H9 (cell line): ENCODE results near the gene LHFPL6. TPM values are rescaled to one million over a fixed set of nuclear protein-coding genes. Genes with fewer than 3 reads are reported as not detected.

Experiments used
- DNase-seq: peaks from one replicate; pipeline ENCODE4 v3.0.0-alpha.2; 2017
- H2AFZ ChIP-seq: one replicate; pipeline ENCODE4 v1.6.1; 2013; ENCODE audit warnings: mild to moderate bottlenecking, low read length, control low read depth, moderate library complexity
- H2AK5ac ChIP-seq: 2 replicates; pipeline ENCODE4 v1.6.1; 2013; ENCODE audit warnings: low read length, control low read depth, mixed read lengths; ENCODE audit not compliant: insufficient read length
- H2BK120ac ChIP-seq: one replicate; pipeline ENCODE4 v1.6.1; 2013; ENCODE audit warnings: low read depth, mild to moderate bottlenecking, low read length, control low read depth, inconsistent platforms; ENCODE audit not compliant: poor library complexity, severe bottlenecking
- H2BK12ac ChIP-seq: 2 replicates; pipeline ENCODE4 v1.6.1; 2013; ENCODE audit warnings: low read length, control low read depth, mixed read lengths, low read depth; ENCODE audit not compliant: insufficient read length
- H2BK15ac ChIP-seq: 2 replicates; pipeline ENCODE4 v1.6.1; 2013; ENCODE audit warnings: low read depth, low read length, control low read depth
- H2BK20ac ChIP-seq: one replicate; pipeline ENCODE4 v1.6.1; 2013; ENCODE audit warnings: low read depth, mild to moderate bottlenecking, low read length, control low read depth, inconsistent platforms; ENCODE audit not compliant: poor library complexity, severe bottlenecking
- H2BK5ac ChIP-seq: 2 replicates; pipeline ENCODE4 v1.6.1; 2013; ENCODE audit warnings: low read length, control low read depth, mixed read lengths; ENCODE audit not compliant: insufficient read length
- H3K14ac ChIP-seq: 2 replicates; pipeline ENCODE4 v1.6.1; 2013; ENCODE audit warnings: low read length, control low read depth; ENCODE audit not compliant: insufficient read depth
- H3K18ac ChIP-seq: 2 replicates; pipeline ENCODE4 v1.6.1; 2013; ENCODE audit warnings: low read depth, mild to moderate bottlenecking, mixed read lengths, low read length, control low read depth; ENCODE audit not compliant: insufficient read length
- H3K23ac ChIP-seq: 2 replicates; pipeline ENCODE4 v1.6.1; 2013; ENCODE audit warnings: low read length, control low read depth, mixed read lengths, low read depth; ENCODE audit not compliant: insufficient read length
- H3K23me2 ChIP-seq: 2 replicates; pipeline ENCODE4 v1.6.1; 2013; ENCODE audit warnings: low read depth, mild to moderate bottlenecking, mixed read lengths, low read length, control low read depth; ENCODE audit not compliant: insufficient read length, poor library complexity, severe bottlenecking
- H3K27ac ChIP-seq: 2 replicates; pipeline ENCODE4 v1.5.1; 2013; ENCODE audit warnings: low read length, control low read depth, mixed read lengths, low read depth; ENCODE audit not compliant: insufficient read length
- H3K27me3 ChIP-seq: 2 replicates; pipeline ENCODE4 v1.6.1; 2013; ENCODE audit warnings: low read length, control low read depth, inconsistent platforms; ENCODE audit not compliant: insufficient read depth
- H3K4ac ChIP-seq: 2 replicates; pipeline ENCODE4 v1.6.1; 2013; ENCODE audit warnings: low read depth, mild to moderate bottlenecking, control low read depth, inconsistent platforms, low read length, moderate library complexity
- H3K4me1 ChIP-seq: 2 replicates; pipeline ENCODE4 v1.6.1; 2013; ENCODE audit warnings: low read length, control low read depth, inconsistent platforms; ENCODE audit not compliant: insufficient read depth
- H3K4me2 ChIP-seq: 2 replicates; pipeline ENCODE4 v1.6.1; 2013; ENCODE audit warnings: low read length, control low read depth, mixed read lengths; ENCODE audit not compliant: insufficient read length, insufficient read depth
- H3K56ac ChIP-seq: 2 replicates; pipeline ENCODE4 v1.6.1; 2013; ENCODE audit warnings: low read depth, mild to moderate bottlenecking, mixed read lengths, low read length, control low read depth; ENCODE audit not compliant: insufficient read length
- H3K79me1 ChIP-seq: 2 replicates; pipeline ENCODE4 v1.6.1; 2013; ENCODE audit warnings: low read depth, mild to moderate bottlenecking, moderate library complexity, low read length, control low read depth, inconsistent platforms; ENCODE audit not compliant: insufficient read depth, poor library complexity, severe bottlenecking
- H3K79me2 ChIP-seq: 2 replicates; pipeline ENCODE4 v1.6.1; 2013; ENCODE audit warnings: low read length, control low read depth, inconsistent platforms; ENCODE audit not compliant: insufficient read depth
- H3K9ac ChIP-seq: 2 replicates; pipeline ENCODE4 v1.6.1; 2013; ENCODE audit warnings: low read length, control low read depth, mixed read lengths; ENCODE audit not compliant: insufficient read length; ENCODE audit errors: extremely low read depth
- H3K9me3 ChIP-seq: one replicate; pipeline ENCODE4 v1.6.1; 2013; ENCODE audit warnings: low read depth, low read length, inconsistent platforms; ENCODE audit not compliant: control insufficient read depth
- H3T11ph ChIP-seq: one replicate; pipeline ENCODE4 v1.6.1; 2013; ENCODE audit warnings: mild to moderate bottlenecking, low read length, control low read depth, inconsistent platforms
- H4K20me1 ChIP-seq: one replicate; pipeline ENCODE4 v1.6.1; 2013; ENCODE audit not compliant: control insufficient read depth, insufficient read length, insufficient read depth
- H4K5ac ChIP-seq: 2 replicates; pipeline ENCODE4 v1.6.1; 2013; ENCODE audit warnings: low read depth, mild to moderate bottlenecking, mixed read lengths, low read length, control low read depth; ENCODE audit not compliant: insufficient read length
- H4K8ac ChIP-seq: replicated peaks from 2 replicates; pipeline ENCODE4 v1.6.1; 2013; ENCODE audit warnings: low read length, control low read depth, mixed read lengths, low read depth; ENCODE audit not compliant: insufficient read length
- H4K91ac ChIP-seq: 2 replicates; pipeline ENCODE4 v1.6.1; 2013; ENCODE audit warnings: low read depth, mild to moderate bottlenecking, moderate library complexity, mixed read lengths, low read length, control low read depth; ENCODE audit not compliant: insufficient read length
- H3K27ac Mint-ChIP-seq, 3 experiments: 2 replicates in 2 of 3; 3 replicates in 1 of 3; pipeline ENCODE4 v1.8.0; 2020 to 2021; ENCODE audit warnings: mixed read lengths in 3 of 3, mild to moderate bottlenecking in 1 of 3, moderate library complexity in 1 of 3
- H3K27me3 Mint-ChIP-seq: 2 replicates; pipeline ENCODE4 v1.8.0; 2021; ENCODE audit warnings: low read depth, mild to moderate bottlenecking, moderate library complexity, mixed read lengths
- H3K36me3 Mint-ChIP-seq, 3 experiments: 2 replicates in 2 of 3; 3 replicates in 1 of 3; pipeline ENCODE4 v1.8.0; 2020 to 2021; ENCODE audit warnings: low read depth in 3 of 3, mixed read lengths in 3 of 3; ENCODE audit not compliant: insufficient read depth in 1 of 3
- H3K4me1 Mint-ChIP-seq, 2 experiments: 2 replicates each; pipeline ENCODE4 v1.8.0; 2020; ENCODE audit warnings: mixed read lengths in 2 of 2
- H3K4me3 Mint-ChIP-seq, 2 experiments: 2 replicates in 1 of 2; 3 replicates in 1 of 2; pipeline ENCODE4 v1.8.0; 2020 to 2021; ENCODE audit warnings: mild to moderate bottlenecking in 2 of 2, mixed read lengths in 2 of 2, moderate library complexity in 1 of 2
- H3K9me3 Mint-ChIP-seq, 2 experiments: 2 replicates in 1 of 2; 3 replicates in 1 of 2; pipeline ENCODE4 v1.8.0; 2020; ENCODE audit warnings: mild to moderate bottlenecking in 2 of 2, mixed read lengths in 2 of 2, moderate library complexity in 1 of 2
- WGBS: extraction: QIAGEN DNeasy Blood & Tissue Kit; methylation state at CpG from one replicate; pipeline ENCODE4 v1.1.7; 2013; ENCODE audit warnings: missing lambda C conversion rate, low lambda C conversion rate, mixed read lengths; ENCODE audit not compliant: insufficient read length; ENCODE audit errors: extremely low coverage; 5-methylcytosine and 5-hydroxymethylcytosine counted together
- total RNA-seq: library from RNA; stranded (reverse); gene quantifications from 2 replicates; pipeline ENCODE4 v1.2.1, GENCODE V29; 2021
- TF ChIP-seq, protein P1 (sequence below): fragments of 200-600 bp; sonication (generic); conservative IDR thresholded peaks from 3 replicates; pipeline ENCODE4 v1.8.0; 2021; ENCODE audit warnings: antibody characterized with exemption, mild to moderate bottlenecking

LHFPL6 gene
- total RNA-seq, 1 experiment from 2014 or later = 3.5 TPM

DNA sequence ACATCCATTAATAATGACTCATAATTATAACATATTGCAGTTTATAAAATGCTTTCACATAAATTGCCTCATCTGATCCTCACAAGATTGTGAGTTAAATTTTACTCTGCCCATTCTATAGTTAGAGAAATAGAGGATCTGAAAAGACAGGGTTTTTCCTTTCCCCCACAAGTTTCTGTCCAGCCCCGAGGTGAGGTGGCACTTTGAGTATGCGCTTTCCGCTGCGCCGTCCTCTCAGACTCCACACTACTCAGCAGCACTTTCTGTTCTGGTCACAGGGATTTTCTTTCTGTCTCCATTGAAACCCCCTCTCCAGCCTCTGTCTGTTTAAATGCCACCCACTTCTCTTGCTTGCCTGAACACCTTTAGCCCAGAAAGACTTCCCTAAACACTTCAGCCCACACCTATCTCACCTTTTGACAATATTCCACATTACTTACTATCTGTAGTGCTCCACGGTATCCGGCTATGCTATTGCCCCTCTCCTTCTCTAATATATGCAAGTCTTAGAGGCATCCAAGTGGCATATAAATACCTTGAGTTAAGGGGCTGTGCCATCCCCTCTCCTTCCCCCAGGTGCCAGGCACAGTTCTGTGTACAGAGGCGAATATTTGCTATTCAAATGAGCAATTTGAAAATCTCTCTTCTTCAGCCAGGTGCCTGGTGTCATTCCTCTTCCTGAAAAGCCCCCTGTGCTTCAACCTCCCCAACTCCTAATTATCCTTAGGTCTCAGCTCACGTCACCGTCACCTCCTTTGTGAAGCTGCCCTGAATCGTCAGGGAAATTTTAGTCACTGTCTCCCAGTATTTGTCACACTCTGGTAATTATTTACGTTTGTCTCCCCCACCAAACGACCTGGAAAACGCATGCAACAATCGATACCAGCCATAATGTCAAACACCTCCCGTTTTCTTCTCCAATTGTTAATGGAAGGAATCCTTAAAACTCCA, 296.1 kb downstream of the LHFPL6 start:
- DNase-seq = no peak
- Mint-ChIP-seq H3K36me3 (no peaks in the 10 kb centered on the region), H3K27me3 (peaks cover 3% of the 10 kb centered on the region), H3K27ac (no peak overlapping the region), H3K4me3 (no peak overlapping the region), H3K9me3 (no peaks in the 10 kb centered on the region), H3K4me1 (0 out of 4 replicates have a peak, but pooled peaks cover 0 to 3% of the 10 kb centered on the region in 2 experiments)
- Histone ChIP-seq H3K56ac (no peak overlapping the region), H3K9ac (no peak overlapping the region), H2AK5ac (no peak overlapping the region), H4K8ac (no peak overlapping the region), H3K9me3 (no peaks in the 10 kb centered on the region), H2BK12ac (no peak overlapping the region), H3K4ac (no peak overlapping the region), H4K20me1 (no peaks in the 10 kb centered on the region), H2BK5ac (no peak overlapping the region), H3K14ac (no peak overlapping the region), H2BK15ac (no peak overlapping the region), H3K27me3 (no peaks in the 10 kb centered on the region), H3K4me1 (no peaks in the 10 kb centered on the region), H4K5ac (no peak overlapping the region), H3K23ac (no peak overlapping the region), H3K79me2 (no peaks in the 10 kb centered on the region), H3T11ph (no peak overlapping the region), H3K18ac (no peak overlapping the region), H2BK120ac (no peak overlapping the region), H2AFZ (no peak overlapping the region), H3K27ac (no peak overlapping the region), H3K4me2 (no peak overlapping the region), H4K91ac (no peak overlapping the region), H3K23me2 (no peaks in the 10 kb centered on the region), H3K79me1 (no peaks in the 10 kb centered on the region), H2BK20ac (no peak overlapping the region)
- TF ChIP-seq, protein P1, sequence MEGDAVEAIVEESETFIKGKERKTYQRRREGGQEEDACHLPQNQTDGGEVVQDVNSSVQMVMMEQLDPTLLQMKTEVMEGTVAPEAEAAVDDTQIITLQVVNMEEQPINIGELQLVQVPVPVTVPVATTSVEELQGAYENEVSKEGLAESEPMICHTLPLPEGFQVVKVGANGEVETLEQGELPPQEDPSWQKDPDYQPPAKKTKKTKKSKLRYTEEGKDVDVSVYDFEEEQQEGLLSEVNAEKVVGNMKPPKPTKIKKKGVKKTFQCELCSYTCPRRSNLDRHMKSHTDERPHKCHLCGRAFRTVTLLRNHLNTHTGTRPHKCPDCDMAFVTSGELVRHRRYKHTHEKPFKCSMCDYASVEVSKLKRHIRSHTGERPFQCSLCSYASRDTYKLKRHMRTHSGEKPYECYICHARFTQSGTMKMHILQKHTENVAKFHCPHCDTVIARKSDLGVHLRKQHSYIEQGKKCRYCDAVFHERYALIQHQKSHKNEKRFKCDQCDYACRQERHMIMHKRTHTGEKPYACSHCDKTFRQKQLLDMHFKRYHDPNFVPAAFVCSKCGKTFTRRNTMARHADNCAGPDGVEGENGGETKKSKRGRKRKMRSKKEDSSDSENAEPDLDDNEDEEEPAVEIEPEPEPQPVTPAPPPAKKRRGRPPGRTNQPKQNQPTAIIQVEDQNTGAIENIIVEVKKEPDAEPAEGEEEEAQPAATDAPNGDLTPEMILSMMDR = no peak
- WGBS = no CpG with 5 or more reads among the region's 16 CpGs
